ENCODE measurements around the gene ZNF597. TPM values are rescaled to one million over a fixed set of nuclear protein-coding genes. Genes with fewer than 3 reads are reported as not detected.

ZNF597 gene
- total and polyA plus RNA-seq, 10 of the 15 experiments (the other 5 are each of a cell fraction or from before 2014, with no cell fraction given) = 0.80 to 2.8 (median 2.0) TPM

DNA sequence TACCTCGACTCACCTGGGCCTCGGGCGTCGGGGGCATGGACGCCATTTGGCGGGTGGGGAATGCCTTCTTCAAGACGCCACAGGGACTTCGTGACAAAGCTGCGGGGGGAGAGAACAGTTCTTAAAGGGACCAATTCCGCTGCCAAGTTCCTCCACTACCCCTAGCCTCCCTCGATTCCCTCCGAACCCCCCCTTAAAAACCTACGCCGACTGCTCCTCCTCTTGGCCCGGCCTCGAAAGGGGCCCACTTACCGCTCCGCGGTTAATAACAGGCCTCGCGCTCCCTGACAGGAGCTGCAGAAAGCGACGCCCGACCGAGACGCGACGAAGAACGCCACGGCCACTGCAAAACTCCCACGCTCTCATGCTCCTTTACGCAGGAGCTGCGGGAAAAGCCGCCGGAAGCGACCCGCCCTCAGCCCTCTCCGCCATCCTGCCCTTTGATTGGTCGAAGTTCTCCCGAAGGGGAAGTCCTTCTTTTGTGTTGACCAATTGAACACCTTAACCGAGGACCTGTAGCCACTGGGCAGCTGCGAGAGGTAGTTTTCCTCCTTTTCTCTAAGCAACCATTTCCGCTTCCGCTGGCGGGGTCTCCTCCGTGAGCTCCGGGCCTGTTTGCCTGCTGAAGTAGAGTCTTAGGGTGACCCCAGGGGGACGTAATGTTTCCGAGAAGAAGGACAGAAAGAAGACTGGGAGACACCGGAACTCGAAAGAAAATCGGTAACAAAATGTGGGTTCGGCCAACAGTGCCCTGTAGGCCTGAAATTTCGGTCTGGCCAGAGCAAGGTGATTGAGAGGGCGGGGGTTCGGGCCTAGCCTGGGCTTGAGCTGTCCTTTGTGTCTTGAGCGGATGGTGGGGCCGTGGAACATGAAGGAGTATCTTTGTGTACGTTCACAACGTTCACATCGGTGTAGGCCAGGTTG, at the start of gene ZNF597, which contains the start of gene NAA60 (continued):
- TF ChIP-seq, protein P1, sequence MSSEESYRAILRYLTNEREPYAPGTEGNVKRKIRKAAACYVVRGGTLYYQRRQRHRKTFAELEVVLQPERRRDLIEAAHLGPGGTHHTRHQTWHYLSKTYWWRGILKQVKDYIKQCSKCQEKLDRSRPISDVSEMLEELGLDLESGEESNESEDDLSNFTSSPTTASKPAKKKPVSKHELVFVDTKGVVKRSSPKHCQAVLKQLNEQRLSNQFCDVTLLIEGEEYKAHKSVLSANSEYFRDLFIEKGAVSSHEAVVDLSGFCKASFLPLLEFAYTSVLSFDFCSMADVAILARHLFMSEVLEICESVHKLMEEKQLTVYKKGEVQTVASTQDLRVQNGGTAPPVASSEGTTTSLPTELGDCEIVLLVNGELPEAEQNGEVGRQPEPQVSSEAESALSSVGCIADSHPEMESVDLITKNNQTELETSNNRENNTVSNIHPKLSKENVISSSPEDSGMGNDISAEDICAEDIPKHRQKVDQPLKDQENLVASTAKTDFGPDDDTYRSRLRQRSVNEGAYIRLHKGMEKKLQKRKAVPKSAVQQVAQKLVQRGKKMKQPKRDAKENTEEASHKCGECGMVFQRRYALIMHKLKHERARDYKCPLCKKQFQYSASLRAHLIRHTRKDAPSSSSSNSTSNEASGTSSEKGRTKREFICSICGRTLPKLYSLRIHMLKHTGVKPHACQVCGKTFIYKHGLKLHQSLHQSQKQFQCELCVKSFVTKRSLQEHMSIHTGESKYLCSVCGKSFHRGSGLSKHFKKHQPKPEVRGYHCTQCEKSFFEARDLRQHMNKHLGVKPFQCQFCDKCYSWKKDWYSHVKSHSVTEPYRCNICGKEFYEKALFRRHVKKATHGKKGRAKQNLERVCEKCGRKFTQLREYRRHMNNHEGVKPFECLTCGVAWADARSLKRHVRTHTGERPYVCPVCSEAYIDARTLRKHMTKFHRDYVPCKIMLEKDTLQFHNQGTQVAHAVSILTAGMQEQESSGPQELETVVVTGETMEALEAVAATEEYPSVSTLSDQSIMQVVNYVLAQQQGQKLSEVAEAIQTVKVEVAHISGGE (CRISPR knock-in tag; IDR thresholded peaks at IDR 0.05) = no peak
- TF ChIP-seq RB1 (IDR thresholded peaks at IDR 0.05; ENCODE audit: borderline replicate concordance) = 0 out of 2 replicates have a peak, but pooled peaks have one; percentile 16
- TF ChIP-seq E2F4 (IDR thresholded peaks at IDR 0.05; ENCODE audit: low read depth, low read length) = no peak
- TF ChIP-seq SIN3A (IDR thresholded peaks at IDR 0.05; ENCODE audit: low read depth, low read length) = peak; percentile 66
- no peak for TF ChIP-seq NFIC (IDR thresholded peaks at IDR 0.05; ENCODE audit: low read depth, low read length)
- TF ChIP-seq NR2C1 (IDR thresholded peaks at IDR 0.05) = no peak
- TF ChIP-seq PAX5 (IDR thresholded peaks at IDR 0.05; ENCODE audit: borderline replicate concordance, low read depth, low read length) = no peak
- TF ChIP-seq SRF (IDR thresholded peaks at IDR 0.05; ENCODE audit: low read depth in 2 of 2, low read length in 2 of 2) = no peak
- no peak for TF ChIP-seq HDAC6 (IDR thresholded peaks at IDR 0.05; ENCODE audit: unreplicated experiment)
- TF ChIP-seq, protein P2, sequence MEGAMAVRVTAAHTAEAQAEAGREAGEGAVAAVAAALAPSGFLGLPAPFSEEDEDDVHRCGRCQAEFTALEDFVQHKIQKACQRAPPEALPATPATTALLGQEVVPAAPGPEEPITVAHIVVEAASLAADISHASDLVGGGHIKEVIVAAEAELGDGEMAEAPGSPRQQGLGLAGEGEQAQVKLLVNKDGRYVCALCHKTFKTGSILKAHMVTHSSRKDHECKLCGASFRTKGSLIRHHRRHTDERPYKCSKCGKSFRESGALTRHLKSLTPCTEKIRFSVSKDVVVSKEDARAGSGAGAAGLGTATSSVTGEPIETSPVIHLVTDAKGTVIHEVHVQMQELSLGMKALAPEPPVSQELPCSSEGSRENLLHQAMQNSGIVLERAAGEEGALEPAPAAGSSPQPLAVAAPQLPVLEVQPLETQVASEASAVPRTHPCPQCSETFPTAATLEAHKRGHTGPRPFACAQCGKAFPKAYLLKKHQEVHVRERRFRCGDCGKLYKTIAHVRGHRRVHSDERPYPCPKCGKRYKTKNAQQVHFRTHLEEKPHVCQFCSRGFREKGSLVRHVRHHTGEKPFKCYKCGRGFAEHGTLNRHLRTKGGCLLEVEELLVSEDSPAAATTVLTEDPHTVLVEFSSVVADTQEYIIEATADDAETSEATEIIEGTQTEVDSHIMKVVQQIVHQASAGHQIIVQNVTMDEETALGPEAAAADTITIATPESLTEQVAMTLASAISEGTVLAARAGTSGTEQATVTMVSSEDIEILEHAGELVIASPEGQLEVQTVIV (IDR thresholded peaks at IDR 0.05; ENCODE audit: borderline replicate concordance, partially characterized antibody) = no peak
- TF ChIP-seq, protein P3, sequence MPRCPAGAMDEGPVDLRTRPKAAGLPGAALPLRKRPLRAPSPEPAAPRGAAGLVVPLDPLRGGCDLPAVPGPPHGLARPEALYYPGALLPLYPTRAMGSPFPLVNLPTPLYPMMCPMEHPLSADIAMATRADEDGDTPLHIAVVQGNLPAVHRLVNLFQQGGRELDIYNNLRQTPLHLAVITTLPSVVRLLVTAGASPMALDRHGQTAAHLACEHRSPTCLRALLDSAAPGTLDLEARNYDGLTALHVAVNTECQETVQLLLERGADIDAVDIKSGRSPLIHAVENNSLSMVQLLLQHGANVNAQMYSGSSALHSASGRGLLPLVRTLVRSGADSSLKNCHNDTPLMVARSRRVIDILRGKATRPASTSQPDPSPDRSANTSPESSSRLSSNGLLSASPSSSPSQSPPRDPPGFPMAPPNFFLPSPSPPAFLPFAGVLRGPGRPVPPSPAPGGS (IDR thresholded peaks at IDR 0.05; ENCODE audit: borderline replicate concordance, insufficient read depth, low read depth, low read length, poor library complexity, severe bottlenecking) = no peak
- no peak for TF ChIP-seq IRF4 (IDR thresholded peaks at IDR 0.05; ENCODE audit: low read depth, low read length)
- TF ChIP-seq, protein P4, sequence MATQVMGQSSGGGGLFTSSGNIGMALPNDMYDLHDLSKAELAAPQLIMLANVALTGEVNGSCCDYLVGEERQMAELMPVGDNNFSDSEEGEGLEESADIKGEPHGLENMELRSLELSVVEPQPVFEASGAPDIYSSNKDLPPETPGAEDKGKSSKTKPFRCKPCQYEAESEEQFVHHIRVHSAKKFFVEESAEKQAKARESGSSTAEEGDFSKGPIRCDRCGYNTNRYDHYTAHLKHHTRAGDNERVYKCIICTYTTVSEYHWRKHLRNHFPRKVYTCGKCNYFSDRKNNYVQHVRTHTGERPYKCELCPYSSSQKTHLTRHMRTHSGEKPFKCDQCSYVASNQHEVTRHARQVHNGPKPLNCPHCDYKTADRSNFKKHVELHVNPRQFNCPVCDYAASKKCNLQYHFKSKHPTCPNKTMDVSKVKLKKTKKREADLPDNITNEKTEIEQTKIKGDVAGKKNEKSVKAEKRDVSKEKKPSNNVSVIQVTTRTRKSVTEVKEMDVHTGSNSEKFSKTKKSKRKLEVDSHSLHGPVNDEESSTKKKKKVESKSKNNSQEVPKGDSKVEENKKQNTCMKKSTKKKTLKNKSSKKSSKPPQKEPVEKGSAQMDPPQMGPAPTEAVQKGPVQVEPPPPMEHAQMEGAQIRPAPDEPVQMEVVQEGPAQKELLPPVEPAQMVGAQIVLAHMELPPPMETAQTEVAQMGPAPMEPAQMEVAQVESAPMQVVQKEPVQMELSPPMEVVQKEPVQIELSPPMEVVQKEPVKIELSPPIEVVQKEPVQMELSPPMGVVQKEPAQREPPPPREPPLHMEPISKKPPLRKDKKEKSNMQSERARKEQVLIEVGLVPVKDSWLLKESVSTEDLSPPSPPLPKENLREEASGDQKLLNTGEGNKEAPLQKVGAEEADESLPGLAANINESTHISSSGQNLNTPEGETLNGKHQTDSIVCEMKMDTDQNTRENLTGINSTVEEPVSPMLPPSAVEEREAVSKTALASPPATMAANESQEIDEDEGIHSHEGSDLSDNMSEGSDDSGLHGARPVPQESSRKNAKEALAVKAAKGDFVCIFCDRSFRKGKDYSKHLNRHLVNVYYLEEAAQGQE (IDR thresholded peaks at IDR 0.05; ENCODE audit: low read depth, low read length) = no peak
- TF ChIP-seq IRF3 (IDR thresholded peaks at IDR 0.05) = peak; percentile 37; the same call in 1 of the 2 replicates
